Dedifferentiated amniotic fluid mesenchymal stem cell (primary cell): ENCODE data around the gene PAPPA.

Source experiments
- DNase-seq: peaks from one replicate; pipeline ENCODE4 v3.0.0-alpha.2; 2016; ENCODE audit errors: extremely low spot score

Gene PAPPA

DNA sequence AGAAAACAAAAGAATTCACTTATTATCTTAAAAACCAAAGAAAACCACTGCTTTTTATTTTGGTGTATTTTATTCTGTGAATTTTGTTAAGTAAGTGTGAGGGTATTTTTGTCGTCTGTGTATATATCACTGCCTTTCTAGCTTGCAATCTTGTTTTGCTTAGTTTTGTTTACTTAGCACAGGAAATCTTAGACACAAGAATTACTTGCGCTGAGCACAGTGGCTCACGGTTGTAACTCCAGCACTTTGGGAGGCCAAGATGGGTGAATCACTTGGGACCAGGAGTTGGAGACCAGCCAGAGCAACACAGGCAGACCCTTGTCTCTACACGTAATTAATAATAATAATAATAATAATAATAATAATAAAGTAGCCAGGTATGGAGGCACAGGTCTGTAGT is 230.3 kb downstream of the PAPPA start:
- no peak for DNase-seq

- no peak for DNase-seq
Measured at GRCh38 chr9:116387934-116388698, 234.5 kb downstream of the PAPPA start.

DNA sequence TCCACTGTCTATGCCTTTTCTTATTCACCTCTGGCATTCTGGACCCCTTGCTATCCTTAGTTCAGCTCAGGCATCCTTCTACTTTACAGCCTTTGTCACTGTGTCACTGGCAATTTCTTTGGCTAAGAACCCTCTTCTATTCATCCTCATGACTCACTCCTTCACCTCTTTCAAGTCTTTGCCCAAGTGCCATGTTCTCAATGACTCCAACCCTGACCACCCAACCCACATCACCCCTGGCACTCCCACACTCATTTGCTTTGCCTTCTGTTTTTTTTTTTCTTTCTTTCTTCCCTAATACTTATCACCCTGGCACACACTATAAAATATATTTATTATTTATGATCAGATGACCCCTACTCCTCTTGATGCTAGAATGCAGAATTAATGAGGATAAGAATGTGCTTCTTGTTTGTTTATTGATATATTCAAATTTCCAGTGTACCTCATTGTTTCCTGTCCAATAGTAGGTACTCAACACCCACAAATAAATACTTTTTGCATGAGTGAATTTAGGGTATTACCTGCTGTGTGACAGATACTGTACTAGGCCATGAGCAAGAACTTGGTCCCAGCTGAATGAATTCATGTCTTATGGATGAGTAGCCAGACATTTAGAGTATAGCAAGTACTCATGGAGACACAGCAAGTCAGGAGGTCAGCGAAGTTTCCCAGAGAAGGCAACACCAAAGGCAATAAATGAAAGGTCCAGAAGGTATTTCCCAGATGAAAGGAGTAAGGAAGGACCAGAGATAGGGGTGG is 236.1 kb downstream of the PAPPA start:
- DNase-seq: no peak

DNA sequence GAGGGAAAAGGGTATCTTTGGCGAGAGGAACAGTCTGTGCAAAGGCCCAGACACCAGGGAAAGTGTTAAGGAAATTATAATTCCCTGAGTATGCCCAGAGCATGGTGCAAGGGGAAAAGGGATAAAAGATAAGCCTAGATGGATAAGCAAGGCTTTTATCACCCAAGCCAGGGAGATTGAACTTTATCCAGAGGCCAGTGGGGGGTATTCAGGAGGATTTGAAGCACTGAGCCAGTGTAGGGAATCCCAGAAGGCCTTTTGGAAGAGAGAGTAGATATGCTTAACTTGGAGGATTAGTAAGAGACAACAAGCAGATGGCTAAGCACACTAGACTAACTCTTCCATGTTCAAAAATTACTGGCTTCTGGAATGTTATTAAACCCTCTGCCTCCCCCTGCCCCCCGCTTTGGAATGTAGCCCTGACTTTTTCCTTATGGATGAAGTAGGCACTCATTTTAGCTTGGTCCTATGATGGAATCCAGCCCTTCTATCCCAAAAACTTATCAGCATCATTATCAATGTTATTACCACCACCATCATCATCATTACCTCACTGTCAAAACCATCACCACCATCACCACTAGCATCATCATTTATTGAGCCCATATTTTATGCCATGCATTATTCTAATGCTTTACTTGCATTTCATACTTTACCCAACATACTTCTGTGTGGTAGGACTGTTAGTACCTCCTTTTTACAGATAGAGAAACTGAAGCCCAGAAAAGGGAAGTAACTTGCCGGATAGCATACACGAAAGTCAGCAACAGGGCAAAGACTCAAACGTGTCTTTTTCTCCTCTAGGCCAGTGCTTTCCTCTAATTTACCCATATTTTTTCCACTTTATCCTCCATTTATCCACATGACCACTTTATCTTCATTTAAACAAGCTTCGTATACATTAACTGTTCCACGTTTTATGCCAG is 237.0 kb downstream of the PAPPA start:
- DNase-seq: no peak

DNA sequence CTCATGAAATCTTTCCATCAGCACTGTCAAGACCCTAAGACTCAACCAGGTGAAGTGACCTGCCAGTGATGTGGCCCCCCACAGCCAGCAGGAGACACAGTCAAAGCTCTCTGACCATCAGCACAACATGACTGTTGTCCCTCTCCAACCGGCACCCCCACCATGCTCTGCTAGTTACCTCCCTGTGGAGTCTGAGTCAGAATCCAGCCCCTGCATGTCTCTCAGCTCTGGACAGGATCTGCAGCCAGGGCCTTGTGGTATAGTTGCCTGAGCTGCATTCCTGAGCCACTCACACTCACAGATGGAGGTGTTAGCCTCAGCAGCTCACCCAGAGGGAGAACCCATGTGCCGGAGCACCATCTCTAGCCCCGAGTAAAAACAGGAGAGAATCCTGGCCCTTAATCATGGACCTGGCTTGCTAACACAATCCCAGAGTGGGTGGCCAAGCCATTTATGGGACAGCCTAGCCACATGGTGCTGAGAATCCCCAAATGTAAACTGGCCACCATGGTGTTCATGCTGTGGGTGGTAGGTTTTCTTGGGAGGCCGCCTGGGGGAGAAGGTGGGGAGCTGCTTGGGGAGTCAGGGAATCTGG is 237.8 kb downstream of the PAPPA start:
- DNase-seq: no peak

GRCh38 chr9:116393198-116393597 is 239.6 kb downstream of the PAPPA start:
- DNase-seq: no peak

GRCh38 chr9:116394070-116394469 is 240.5 kb downstream of the PAPPA start:
- DNase-seq: no peak

GRCh38 chr9:116394894-116395698 is 241.5 kb downstream of the PAPPA start:
- no peak for DNase-seq

- no peak for DNase-seq
Measured at GRCh38 chr9:116395699-116396037, 242.1 kb downstream of the PAPPA start.

GRCh38 chr9:116403171-116403570 is 249.6 kb downstream of the PAPPA start:
- DNase-seq: no peak

GRCh38 chr9:116404228-116404627 is 250.6 kb downstream of the PAPPA start:
- DNase-seq: no peak

- no peak for DNase-seq
Measured at GRCh38 chr9:116405321-116405720, 251.7 kb downstream of the PAPPA start.

DNA sequence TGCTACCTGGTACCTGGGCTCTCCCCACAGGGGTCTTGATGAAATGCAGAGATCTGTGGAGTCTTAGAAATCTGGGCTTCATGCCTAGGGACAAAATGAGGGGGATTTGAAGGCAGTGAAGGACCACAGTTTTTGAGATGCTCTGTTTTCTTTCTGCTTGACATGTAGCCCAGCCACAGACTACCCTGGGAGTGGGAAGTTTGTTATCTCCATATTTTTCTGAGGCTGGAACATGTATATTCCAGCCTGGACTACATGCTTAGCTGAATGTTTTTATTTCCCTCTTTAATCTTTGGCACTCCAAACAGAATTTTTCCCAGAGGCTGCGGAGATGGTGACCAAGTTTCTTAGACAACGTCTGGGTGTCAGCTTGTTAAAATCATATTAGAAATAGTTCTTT is 252.9 kb downstream of the PAPPA start:
- DNase-seq: no peak

DNA sequence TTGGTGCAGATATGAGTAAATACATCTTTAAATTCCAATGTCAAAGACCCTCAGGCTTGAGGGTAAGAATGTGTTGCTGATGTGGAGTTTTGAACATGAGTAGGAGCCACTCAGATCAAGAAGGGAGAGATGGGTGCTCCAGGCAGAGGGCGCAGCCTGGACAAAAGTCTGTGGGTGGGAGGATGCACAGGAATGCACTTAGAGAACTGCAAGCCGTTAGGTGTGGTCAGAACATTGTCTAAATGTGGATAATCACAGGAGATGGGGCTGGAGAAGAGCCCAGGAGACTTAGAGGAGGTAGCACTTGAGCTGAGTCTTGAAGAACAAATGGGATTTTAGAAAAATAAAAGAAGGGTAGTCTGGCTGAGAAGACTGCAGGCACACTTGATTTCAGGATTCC is 255.5 kb downstream of the PAPPA start:
- DNase-seq: no peak

DNA sequence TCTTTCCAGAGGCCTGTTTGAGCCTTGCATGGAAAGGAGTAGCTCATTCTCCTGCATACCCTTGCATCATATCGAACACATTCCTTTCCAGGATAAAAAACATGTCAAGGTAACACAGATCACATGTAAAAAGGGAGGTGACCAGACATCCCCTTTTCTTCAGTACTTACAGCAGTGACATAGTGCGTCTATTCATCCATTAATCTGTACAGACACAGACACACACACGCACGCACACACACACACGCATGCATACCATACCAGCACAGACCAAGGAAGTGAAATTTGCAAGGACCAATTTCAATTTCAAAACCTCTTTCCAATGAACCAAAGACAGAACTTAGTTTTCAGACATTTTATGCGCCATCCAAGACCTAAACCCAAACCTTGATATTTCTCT is 256.0 kb downstream of the PAPPA start:
- DNase-seq: no peak

- no peak for DNase-seq
Measured at GRCh38 chr9:116411506-116411905, 257.9 kb downstream of the PAPPA start.

- no peak for DNase-seq
Measured at GRCh38 chr9:116414374-116414773, 260.8 kb downstream of the PAPPA start.

- no peak for DNase-seq
Measured at GRCh38 chr9:116416421-116416820, 262.8 kb downstream of the PAPPA start.

GRCh38 chr9:116417464-116417863 is 263.9 kb downstream of the PAPPA start:
- no peak for DNase-seq

- DNase-seq: no peak
Measured at GRCh38 chr9:116419181-116419580, 265.6 kb downstream of the PAPPA start.

DNA sequence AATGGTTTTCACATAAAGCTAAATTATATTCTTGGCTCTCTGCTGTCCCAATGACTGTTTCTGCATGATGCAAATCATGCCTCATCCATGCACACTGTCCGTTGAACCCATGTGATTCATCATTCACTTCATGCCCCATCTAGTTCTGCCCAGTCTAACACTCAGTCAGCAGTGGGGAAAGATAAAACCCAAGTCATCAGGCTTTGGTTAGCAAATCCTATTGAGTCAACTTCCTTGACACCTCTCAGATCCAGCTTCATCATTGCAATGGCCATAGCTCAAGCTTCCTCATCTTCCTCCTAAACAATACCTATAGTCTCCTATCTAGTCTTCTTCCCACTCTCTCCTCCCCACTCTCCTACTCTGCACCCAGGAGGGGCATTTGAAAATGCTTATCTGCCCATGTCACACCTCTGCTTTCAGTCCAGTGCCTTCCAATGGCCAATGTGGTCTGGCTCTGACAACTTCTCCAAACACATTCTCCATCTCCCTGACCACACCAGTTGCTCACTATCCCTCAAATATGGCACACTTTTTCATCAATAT is 267.5 kb downstream of the PAPPA start:
- DNase-seq: no peak
